OCI-LY7 (cell line): Measurements from ENCODE around the gene CLPSL1.

ENCODE experiments used
- EZH2phosphoT487 ChIP-seq: fragments of 200-600 bp; sonication (generic); IDR thresholded peaks from 2 replicates; pipeline ENCODE4 v1.6.1; 2018; ENCODE audit warnings: low read depth, borderline replicate concordance, mild to moderate bottlenecking, mixed run types, antibody characterized with exemption, low read length, moderate library complexity, mixed read lengths
- TF ChIP-seq, protein P1 (sequence below): fragments of 200-600 bp; sonication (generic); conservative IDR thresholded peaks from 2 replicates; pipeline ENCODE4 v1.5.1; 2014; ENCODE audit warnings: mild to moderate bottlenecking, antibody characterized with exemption, low read length, moderate library complexity, mixed read lengths

GRCh38 chr6:35797837-35798526, 17.2 kb downstream of the CLPSL1 start:
- TF ChIP-seq, protein P1, sequence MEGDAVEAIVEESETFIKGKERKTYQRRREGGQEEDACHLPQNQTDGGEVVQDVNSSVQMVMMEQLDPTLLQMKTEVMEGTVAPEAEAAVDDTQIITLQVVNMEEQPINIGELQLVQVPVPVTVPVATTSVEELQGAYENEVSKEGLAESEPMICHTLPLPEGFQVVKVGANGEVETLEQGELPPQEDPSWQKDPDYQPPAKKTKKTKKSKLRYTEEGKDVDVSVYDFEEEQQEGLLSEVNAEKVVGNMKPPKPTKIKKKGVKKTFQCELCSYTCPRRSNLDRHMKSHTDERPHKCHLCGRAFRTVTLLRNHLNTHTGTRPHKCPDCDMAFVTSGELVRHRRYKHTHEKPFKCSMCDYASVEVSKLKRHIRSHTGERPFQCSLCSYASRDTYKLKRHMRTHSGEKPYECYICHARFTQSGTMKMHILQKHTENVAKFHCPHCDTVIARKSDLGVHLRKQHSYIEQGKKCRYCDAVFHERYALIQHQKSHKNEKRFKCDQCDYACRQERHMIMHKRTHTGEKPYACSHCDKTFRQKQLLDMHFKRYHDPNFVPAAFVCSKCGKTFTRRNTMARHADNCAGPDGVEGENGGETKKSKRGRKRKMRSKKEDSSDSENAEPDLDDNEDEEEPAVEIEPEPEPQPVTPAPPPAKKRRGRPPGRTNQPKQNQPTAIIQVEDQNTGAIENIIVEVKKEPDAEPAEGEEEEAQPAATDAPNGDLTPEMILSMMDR: no peak
- TF ChIP-seq EZH2phosphoT487: no peak
